ENCODE measurements around the gene PDZK1IP1. TPM values are rescaled to one million over a fixed set of nuclear protein-coding genes. Genes with fewer than 3 reads are reported as not detected.

Gene PDZK1IP1, protein sequence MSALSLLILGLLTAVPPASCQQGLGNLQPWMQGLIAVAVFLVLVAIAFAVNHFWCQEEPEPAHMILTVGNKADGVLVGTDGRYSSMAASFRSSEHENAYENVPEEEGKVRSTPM
- polyA plus RNA-seq (2014; cell fraction: cytosol; rRNA removed) = not detected in 2 replicates
- polyA plus RNA-seq (2014; cell fraction: nucleus; rRNA removed) = not detected in 2 replicates

DNA sequence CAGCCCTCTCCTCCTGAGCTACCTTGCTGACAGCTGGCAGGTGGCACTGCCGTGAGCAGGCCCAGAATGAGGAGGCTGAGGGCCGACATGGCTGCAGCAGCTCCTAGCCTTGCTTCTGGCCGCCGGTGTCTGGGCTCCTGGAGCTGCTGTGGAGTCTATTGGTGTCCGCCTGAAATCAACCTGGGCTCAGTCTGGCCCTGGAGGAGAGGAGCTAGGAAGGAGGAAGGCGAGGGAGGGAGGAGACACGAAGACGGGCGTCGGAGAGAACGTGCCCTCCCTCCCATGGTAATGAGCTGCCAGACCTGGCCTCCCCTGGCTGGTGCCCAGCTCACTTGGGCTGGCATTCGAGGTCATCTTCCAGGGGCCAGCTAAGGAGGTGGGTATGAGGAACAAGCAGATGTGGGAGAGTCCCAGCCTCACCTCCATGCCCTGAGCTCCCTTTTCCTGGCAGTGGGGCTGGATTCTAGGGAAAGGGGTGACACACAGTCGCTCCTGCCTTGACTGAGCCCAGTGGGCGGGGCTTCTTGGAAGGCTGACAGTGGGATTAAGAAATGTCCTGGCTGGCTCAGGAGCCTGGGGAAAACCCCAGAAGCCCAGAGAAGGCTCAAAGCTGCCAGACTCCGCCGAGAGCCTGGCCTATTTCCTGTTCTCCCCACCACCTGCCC lies at the start of gene PDZK1IP1:
Gene PDZK1IP1 (minus strand): TSS at position 193 of the 665 bp plus-strand sequence. CDS start 104 bp downstream, at position 89.
- DNase-seq (ENCODE audit: low spot score) = no peak

DNA sequence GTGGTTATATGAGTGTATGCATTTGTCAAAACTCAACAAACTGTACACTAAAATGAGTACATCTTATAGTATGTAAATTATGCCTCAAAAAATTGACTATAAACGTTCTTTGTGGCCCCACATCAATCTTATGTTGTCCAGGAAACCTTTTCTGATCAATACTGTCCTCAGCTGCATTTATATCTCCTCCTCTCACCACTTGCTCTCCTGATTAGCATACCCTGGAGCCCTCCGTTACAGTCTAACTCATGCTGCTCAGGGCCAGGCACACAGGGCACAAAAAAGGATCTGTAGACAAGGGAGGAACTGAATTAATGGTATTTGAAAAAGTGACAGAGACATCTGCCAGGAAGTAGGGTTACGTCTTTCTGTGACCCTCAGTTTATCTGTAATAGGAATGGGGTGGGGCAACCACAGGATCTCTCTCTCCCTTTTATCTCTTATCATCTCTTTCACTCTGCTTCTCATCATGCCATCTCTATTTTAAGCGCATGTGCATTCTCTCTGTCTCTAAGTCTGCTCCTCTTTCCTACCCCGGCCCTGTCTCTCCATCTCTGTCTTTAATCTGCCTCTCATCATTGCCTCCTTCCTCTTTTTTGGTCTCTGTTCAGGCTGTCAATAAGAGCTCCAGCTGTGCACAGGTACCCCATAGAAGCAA lies 49.2 kb upstream of the PDZK1IP1 start:
- no peak for DNase-seq (ENCODE audit: low spot score)

DNA sequence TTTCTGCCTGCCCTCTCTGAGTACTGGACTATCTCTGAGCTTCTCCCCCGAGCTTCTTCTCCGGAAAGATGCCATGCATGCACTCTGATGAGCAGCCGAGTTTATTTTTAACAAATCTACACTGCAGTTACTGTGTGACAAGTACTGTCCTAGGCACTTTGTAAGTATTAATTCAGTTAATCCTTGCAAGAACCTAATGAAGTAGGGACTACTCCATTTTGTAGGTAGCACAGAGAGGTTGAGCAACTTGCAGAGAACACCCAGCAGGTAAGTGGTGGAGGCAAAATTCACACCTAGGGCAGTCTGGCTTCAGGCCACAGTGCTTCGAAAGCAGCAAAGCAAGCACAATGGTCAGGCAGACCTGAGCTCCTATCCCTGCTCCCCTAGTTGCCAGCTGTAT lies 46.0 kb upstream of the PDZK1IP1 start:
- DNase-seq (ENCODE audit: low spot score) = no peak

GRCh38 chr1:47235241-47235681 lies 45.4 kb upstream of the PDZK1IP1 start:
- DNase-seq (ENCODE audit: low spot score) = no peak

- no peak for DNase-seq (ENCODE audit: low spot score)
Measured at GRCh38 chr1:47233186-47233585, 43.4 kb upstream of the PDZK1IP1 start.

GRCh38 chr1:47232187-47232874 lies 42.5 kb upstream of the PDZK1IP1 start, which contains the start of gene TAL1:
TSS of gene TAL1 (minus strand) at chr1:47232225. CDS start at chr1:47225888, 6,337 bp downstream.
- DNase-seq (ENCODE audit: low spot score) = no peak

- DNase-seq (ENCODE audit: low spot score) = peak; percentile 43
Measured at GRCh38 chr1:47231301-47232186, 41.7 kb upstream of the PDZK1IP1 start.

DNA sequence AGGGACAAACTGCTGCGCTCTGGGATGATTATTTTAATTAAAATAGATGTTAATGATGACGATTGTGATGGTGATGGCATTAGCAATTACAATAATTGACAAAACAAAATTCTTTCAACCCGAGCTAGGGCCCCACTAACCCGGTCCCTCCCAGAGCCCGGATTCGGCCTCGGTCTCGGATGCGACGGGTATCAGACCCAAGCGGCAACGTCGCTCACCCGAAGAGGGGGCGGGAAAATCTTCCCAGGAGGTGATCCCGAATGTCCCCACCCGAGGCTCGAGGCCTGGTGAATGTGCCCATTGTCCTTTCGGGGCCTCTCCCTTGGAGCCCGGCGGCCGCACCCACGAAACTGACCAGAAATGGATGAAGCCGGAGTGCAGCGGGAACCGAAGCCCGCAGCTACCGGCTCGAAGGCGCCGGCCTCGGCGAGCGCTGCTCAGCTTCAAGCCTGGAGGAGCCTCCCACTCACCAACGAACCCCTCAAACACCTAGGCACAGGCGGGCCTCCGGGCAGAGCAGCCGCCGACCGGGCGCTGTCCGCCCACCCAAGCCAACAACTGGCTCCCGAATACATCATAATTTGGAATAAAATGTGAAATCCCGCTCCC lies 41.0 kb upstream of the PDZK1IP1 start:
- DNase-seq (ENCODE audit: low spot score) = peak; percentile 25

DNA sequence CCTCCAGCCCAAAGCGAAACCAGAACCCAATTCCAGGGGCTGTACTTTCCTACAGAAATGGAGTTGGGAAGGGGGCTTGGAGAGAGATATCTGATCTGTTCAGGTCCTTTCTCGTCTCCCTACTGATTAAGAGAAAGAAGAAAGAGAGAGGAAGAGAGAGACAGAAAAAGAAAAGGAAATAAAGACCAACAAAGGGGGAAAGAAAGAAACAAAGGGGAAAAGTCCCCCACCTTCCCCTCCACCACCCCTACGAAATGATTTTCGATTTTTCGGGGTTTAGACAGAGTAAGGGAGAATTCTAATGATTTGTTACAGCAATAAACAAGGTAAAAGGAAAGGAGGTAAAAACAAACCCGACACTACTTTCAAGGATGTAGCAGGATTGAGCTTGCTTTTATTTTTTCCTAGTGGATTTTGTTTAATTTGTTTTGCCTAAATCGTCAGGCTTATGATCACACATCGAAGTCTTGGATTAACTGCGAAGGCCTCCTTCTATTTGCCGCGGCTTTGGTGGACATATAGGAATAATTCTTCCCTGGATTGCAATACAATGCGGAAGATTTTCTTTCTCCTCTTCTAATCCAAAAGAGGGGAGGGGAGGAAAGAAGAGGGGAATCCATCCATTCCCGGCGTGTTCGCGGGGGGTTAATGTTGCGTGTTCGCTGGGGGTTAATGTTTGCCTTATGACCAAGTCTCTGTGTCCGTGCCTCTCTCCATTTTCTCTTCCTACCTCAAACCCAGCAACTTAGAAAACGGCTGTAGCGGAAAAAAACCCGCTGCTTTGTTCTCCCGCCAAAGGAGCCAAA lies 40.3 kb upstream of the PDZK1IP1 start:
- no peak for DNase-seq (ENCODE audit: low spot score)

DNA sequence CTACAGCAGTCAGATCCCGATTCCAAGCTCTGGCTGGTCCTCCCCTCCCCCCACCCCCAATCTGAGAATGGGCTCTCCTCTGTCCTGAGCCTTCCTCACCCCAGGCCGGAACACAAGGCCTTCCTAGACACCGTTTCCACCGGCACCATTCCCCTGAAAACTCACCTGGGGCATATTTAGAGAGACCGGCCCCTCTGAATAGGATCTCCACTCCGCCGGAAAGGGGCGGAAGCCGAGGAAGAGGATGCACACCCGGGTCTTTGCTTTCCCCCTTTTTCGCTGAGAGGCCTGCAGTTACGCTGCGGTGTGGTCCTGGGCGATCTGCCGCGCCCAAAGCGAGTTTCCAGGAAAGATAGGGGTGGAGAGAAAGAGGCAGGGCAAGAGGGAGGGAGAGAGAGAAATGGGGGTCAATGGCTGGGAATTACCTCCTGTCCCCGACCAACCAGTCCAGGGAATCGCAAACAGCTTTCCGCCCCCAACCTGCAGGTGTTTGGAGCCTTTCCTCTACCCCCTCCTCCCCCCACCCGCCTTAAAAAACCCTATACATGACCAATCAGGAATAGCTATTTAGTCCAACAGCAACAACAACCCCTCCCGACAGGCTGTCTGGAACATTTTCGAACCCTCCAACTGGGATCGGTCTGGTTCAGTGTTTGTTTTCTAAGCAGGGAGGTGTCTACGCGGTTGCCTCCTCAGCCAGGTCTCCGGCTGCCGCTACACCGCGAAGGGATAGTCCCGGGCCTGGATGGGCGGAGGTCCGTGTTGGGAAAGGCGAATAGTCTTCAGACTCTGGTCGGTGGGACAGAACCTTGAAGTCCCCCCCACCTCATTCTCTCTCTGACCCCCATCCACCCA lies 39.4 kb upstream of the PDZK1IP1 start:
- DNase-seq (ENCODE audit: low spot score) = no peak

GRCh38 chr1:47228644-47229030 lies 38.8 kb upstream of the PDZK1IP1 start:
- no peak for DNase-seq (ENCODE audit: low spot score)

- no peak for DNase-seq (ENCODE audit: low spot score)
Measured at GRCh38 chr1:47227341-47228232, 37.8 kb upstream of the PDZK1IP1 start.

DNA sequence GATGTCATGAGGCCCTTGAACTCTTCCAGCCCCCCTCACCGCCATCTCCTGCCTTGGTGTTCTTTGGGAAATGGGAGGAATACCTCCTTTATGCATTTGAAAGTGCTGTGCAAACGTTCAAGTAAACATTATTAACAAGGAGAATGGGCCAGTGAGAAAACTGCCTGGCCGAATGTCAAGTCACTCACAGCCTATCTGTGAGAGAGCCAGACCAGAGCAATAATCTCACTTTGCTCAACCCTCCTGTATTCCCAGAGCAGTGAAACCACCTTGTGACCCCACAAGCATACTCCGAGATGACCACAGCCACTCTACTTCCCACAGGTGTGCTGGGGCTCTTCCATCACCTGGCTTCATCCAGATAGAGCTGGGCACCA lies 37.0 kb upstream of the PDZK1IP1 start:
- no peak for DNase-seq (ENCODE audit: low spot score)

DNA sequence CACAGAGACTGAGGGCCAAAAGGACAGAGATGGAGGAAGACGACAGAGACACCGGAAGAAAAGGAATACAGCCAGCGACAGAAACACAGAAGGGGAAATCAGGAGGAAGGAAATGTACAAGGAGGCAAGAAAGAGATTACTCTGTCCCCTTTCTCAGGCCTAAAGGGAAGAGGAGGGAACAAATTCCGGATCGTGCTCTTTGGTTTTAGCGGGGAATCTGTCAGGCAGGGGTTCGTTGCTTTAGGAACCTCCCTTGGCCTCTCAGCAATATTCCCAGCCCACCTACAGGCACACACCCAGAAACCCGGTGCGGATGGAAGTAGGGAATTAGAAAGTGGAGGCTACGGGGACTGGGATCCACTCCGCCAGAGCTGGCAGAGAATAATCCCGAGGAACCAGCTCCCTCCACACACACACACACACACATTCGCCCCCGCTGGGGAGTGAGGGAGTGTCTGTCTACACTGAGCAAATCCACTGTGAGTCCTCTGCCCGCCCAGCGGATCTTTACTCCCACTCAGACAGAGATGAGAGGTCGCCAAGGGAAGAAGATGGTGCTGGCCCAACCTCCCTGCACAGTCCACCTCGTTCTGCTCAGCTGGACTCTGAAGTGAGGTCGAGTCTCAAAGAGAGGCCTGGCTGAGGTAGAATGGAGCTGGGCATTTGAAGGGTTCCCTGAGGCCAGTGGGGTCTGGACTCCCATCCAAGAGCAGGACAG lies 36.4 kb upstream of the PDZK1IP1 start:
- no peak for DNase-seq (ENCODE audit: low spot score)

DNA sequence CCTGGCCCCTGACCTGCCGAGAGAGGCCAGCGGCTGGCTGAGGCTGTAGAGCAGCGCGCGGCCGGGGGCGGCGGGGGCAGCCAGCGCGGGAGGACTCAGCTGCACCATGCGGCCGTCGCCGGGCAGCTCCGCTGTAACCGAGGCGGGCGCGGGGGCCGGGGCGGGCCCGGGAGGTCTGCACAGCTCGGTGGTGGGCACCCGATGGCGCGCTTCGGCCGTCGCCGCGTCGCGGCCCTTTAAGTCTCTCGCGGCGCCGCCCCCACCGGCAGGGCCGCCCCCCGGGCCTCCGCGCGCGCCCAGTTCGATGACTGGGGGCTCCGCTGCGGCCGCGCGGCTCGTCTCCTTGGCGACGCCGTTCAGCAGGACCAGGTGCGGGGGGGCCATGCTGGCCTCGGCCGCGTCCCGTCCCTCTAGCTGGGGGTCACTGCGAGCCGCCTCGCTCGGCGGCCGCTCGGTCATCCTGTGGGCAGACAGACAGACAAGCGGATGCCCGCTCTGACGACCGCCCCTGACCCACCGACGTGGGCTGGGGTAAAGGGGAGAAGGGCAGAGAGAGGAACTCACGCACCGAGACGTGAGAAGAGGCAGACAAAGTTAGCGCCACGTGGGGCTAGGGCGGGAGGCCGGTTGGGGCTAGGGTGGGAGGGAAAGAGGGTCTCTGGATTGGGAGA lies 35.7 kb upstream of the PDZK1IP1 start:
- no peak for DNase-seq (ENCODE audit: low spot score)

GRCh38 chr1:47224676-47225399 lies 35.0 kb upstream of the PDZK1IP1 start:
- DNase-seq (ENCODE audit: low spot score) = no peak

All from SK-N-DZ (cell line).